CD4-positive, alpha-beta T cell treated with Interleukin-15 for 4 hours (primary cell): Measurements from ENCODE around the gene FHIP1A.
"Not testable (repeated sequence)": the region's sequence is repeated elsewhere in the genome, so short reads cannot be mapped to it uniquely, and the experiment has no call there.

ENCODE experiments used
- DNase-seq: peaks from one replicate; pipeline ENCODE4 v3.0.0-alpha.2; 2020; ENCODE audit warnings: low spot score

Gene FHIP1A

DNA sequence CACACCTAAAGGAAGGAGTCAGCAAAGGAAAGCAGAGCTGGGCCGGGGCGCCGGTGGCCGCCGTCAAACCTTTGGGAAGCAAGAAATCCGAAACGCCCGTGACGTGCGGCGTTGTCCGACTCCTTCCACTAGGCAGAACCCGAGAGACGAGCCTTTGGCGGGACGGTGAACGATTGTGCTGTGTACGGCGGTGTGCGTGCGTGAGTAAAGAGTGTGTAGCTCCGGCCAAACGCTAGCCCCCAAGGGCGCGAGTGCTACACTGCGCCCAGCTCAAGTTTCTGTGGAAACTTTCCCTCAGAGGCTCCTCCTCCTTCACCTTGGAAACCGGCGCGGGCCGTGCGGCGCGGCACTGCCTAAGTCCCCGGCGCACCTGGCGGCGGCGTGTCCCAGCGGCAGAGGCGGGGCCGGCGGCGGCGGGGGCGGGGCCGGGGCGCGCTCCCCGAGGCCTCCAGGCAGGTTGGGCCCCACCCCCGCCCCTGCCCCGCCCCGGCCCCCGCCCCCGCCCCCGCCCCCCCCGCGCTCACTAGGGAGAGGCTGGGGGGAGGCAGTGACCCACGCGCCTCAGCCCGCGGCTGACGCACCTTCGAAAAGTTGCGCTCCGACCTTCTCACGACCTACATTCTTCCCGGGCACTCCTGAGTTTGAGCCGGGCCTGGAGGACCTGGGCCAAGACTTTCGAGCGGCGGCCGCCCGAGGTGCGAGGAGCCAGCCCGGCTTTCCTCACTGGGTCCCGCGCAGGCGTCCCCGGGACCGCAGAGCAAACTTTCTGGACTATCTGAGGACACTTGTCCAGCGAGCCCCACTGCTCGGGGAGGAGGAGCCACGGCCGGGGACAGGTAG, at the start of gene FHIP1A:
TSS of gene FHIP1A (plus strand) at position 547 of the 840 bp plus-strand sequence. CDS start 157,084 bp downstream, outside the sequence.
- peak; percentile 83 for DNase-seq

DNA sequence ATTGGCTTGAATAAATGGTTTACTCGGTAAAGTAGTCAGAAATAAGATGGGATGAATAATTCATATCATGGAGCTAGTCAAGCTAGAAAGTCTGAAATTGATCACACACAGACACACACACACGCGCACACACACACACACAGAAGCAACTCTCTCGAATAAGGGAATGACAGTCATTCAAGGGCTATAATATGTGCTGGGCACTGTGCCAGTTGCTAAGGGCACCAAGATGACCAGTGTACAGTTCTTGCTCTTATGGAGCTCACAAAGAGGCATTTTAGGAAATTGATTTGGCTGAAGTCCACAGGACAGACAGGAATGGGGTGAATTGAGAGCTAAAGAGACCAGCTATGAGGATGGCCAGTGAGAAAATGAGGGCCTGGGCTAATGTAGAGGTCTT, 49.4 kb upstream of the FHIP1A start:
- DNase-seq = no peak

DNA sequence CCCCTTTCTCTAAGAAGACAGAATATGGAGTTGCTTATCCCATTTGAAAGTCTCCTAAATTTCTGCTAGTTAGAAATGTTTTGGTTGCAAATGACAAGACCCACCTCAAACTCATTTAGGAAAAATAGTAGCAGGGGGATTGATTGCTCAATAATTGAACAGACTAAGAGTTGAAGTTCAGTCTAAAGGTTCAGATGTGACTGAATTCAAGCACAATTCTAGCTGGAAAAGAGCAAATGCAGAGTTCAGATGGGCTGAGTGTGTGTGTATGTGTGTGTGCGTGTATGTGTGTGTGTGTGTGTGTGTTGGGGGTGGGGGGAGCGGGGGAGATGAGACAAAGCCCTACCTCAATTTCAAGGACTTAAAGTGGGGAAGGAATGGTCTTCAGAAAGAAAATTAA, 47.9 kb upstream of the FHIP1A start:
- no peak for DNase-seq

DNA sequence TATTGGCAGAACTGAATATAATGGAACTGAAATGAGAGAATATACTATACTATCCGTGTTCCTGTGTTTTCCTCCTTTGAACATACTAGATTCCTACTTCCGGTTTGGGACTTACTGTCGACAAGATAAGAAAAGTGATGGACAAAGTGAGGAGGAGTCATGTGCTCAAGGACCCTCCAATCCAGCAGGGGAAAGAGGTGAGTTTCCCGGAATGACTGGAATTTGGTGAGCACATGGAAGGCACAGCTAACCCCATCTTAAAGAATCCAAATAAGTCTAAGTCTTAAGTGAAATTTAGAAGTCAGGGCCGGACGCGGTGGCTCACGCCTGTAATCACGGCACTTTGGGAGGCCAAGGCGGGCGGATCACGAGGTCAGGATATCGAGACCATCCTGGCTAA, 47.0 kb upstream of the FHIP1A start:
- no peak for DNase-seq

DNA sequence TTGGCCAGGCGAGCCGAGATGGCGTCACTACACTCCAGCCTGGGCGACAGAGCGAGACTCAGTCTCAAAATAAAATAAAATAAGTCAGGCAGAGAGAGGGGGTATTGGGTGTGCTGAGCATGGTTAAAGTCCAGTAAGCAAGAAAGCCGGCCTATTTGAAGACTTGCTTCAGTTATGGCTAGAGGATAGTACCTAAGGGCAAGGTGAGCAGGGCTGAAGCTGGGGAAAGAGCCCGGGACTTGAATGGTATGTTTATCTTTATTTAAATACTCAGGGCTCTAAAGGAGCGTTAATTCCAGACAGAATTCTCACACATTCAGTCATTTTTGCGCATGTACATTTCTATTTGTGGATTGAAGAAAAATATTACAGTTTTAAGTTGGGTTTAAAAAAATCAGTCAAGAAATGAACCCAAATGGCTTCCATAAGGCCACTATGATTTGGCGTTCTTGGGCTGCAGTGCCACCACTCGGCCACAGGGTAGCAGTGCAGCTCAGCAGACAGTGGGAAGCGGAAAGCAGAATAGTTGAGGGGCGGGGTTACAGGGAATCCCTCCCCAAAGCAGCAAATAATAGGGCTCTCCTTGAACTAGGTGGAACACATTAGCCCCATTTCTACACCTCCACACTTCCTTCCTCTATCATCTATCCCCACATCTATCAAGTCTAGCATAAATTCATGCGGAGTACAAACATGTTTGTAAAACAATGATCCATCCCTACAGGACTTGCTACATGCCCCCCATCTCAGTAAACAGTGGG, 46.4 kb upstream of the FHIP1A start:
- peak; percentile 70 for DNase-seq

GRCh38 chr4:151376540-151376939, 32.4 kb upstream of the FHIP1A start:
- DNase-seq = no peak

GRCh38 chr4:151389311-151389710, 19.7 kb upstream of the FHIP1A start:
- no peak for DNase-seq

DNA sequence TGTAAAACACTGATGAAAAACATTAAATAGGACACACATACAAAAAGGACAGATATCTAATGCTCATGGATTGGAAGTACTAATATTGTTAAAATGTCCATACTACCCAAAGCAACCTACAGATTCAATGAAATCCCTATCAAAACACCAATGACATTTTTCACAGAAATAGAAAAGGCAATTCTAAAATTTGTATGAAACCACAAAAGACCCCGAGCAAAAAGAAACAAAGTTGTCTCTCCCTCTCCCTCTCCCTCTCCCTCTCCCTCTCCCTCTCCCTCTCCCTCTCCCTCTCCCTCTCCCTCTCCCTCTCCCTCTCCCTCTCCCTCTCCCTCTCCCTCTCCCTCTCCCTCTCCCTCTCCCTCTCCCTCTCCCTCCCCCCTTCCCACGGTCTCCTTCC, 19.2 kb upstream of the FHIP1A start:
- not testable (repeated sequence) for DNase-seq

DNA sequence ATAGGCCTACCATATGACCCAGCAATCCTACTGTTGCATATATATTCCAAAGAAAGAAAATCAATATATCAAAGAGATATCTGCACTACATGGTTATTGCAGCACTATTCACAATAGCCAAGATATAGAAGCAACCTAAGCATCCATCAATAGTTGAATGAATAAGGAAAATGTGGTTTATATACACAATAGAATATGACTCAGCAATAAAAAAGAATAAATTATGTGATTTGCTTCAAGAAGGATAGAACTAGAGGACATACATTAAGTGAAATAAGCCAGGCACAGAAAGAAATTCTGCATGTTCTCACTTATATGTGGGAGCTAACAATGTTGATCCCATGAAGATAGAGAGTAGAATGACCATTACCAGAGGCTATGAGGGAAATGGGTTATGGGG, 13.1 kb upstream of the FHIP1A start:
- DNase-seq = no peak

- no peak for DNase-seq
These were observed 8.6 kb upstream of the FHIP1A start for GRCh38 chr4:151400343-151400742.

DNA sequence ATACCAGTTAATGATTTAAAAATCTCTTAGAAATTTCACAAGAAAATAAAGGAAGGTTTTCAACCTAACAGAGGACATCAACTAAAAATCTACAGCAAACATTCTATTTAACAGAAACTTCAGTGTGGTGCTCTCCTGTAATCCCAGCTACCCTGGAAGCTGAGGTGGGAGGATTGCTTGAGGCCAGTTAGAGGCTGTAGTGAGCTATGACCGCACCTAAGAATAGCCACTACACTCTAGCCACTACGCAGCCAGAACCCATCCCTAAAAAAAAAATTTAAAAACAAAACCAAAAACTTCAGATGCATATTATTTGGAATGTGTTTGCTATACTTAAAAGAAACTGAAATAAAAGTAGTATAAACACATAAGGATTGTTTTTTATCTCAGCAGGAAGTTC, 7.2 kb upstream of the FHIP1A start:
- no peak for DNase-seq

GRCh38 chr4:151402145-151402865, 6.7 kb upstream of the FHIP1A start:
- no peak for DNase-seq

DNA sequence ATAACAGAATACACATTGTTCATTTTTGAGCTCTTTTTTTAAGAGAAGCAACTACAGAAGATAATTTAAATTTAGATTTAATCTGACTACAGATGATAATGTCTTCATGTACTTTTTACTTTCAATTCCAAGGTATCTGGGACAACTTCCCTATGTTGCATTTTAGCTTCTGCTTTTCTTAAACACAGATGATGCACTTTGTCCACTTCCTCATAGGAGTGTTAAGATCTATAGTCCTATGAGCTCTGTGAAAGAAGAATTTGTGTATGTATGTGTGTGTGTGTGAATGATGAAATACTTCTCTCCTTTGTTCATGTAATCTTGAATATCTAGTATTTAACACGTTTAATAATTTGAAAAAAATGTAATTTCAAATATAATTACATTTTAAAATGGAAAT, 5.3 kb upstream of the FHIP1A start:
- no peak for DNase-seq

GRCh38 chr4:151404802-151405201, 4.2 kb upstream of the FHIP1A start:
- not testable (repeated sequence) for DNase-seq

- no peak for DNase-seq
These were observed 2.0 kb upstream of the FHIP1A start for GRCh38 chr4:151407018-151407417.

DNA sequence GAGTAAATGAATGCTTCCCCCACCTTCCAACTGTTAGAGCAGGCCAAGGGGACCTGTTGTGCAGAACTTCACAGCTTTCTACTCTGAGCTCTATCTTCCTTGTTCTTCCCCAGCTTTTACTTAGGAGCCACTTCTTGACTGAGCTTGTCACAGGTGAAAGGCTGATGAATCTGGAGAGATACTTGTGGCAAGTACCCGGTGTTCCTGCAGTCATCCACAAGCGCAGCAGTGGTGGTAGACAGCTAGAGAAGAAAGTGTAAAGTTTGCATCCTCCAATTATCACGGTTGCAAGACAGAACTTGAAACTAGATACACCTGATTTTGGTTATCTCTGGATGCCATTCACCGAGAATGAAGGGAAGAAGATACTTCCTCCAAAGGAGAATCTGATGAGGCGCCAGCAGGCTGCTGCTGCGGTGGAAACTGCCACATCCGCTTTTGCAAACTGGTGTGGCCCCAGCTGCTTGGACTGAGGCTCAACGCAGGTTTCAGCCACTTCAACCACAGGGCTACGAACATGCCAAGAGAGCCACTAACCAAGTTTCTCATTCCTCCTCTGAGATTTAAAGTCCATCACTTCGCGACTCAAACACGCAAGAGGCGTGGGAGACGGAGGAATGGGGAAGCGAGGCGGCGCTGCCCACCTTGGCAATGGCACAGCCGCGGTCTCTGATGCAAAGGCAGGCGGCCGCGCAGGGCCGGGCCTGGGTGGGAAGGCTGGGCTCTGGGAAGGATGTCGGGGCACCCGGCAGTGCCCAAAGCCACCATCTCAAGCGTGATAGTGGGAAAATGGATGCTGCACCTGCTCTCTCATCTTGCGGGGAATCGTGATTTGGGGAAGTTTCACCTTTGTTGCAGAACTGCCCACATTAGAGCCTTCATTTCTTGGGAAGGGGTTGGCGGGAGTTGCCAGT, 1.3 kb upstream of the FHIP1A start:
- DNase-seq = peak; percentile 11

DNA sequence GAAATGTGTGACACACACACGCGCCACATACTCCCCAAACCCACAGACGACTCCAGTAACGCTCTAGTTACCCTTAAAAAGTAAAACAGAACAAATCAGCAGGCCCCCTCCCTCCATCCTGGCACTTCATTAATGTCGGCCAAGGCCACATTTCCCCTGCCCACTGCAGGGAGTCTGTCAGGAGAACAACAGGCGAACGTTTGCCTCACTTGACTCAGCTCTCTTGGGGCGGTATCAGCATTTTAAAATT, 671 bp upstream of the FHIP1A start:
- no peak for DNase-seq

GRCh38 chr4:151409470-151410313, 716 bp downstream of the FHIP1A start:
- DNase-seq = no peak

GRCh38 chr4:151415978-151416377, 7.0 kb downstream of the FHIP1A start:
- no peak for DNase-seq

- DNase-seq = no peak
These were observed 8.2 kb downstream of the FHIP1A start for GRCh38 chr4:151417164-151417571.
